Sigmoid colon (tissue), 7 donors: ENCODE results near the gene ZNF559. TPM values are rescaled to one million over a fixed set of nuclear protein-coding genes. Genes with fewer than 3 reads are reported as not detected.

Experiments
- DNase-seq: peaks from one replicate; pipeline ENCODE4 v3.0.0-alpha.2; 2019
- H3K27ac ChIP-seq, 4 donors: fragments of 200-600 bp; sonication (generic); one replicate each; pipeline ENCODE4 v1.5.1; 2016 to 2019; ENCODE audit warnings: mild to moderate bottlenecking in 1 of 4
- H3K27me3 ChIP-seq, 3 donors: fragments of 200-600 bp; sonication (generic); one replicate each; pipeline ENCODE4 v1.5.1; 2019; ENCODE audit warnings: mild to moderate bottlenecking in 1 of 3
- H3K36me3 ChIP-seq, 4 donors: fragments of 200-600 bp; sonication (generic); one replicate each; pipeline ENCODE4 v1.5.1; 2016 to 2019
- H3K4me1 ChIP-seq, 4 donors: fragments of 200-600 bp; sonication (generic); one replicate each; pipeline ENCODE4 v1.5.1; 2017 to 2019
- H3K4me3 ChIP-seq, 4 donors: fragments of 200-600 bp; sonication (generic); one replicate each; pipeline ENCODE4 v1.5.1; 2017 to 2019; ENCODE audit warnings: mild to moderate bottlenecking in 2 of 4, moderate library complexity in 1 of 4
- H3K9me3 ChIP-seq, 4 donors: fragments of 200-600 bp in 3 of 4; sonication (generic) in 3 of 4; one replicate each; pipeline versions ENCODE4 v1.5.1 to v1.6.1; 2013 to 2019
- CTCF ChIP-seq, 4 experiments: fragments of 450-650 bp in 3 of 4; fragments of 200-600 bp in 1 of 4; IDR thresholded peaks; one replicate each; pipeline ENCODE4 v1.5.1; 2016 to 2019; ENCODE audit warnings: antibody characterized with exemption in 4 of 4, mild to moderate bottlenecking in 3 of 4, moderate library complexity in 2 of 4
- EP300 ChIP-seq, 4 donors: sonication (generic); formaldehyde crosslinking; IDR thresholded peaks; one replicate each; pipeline ENCODE4 v1.6.1; 2017; ENCODE audit warnings: antibody characterized with exemption in 4 of 4
- POLR2A ChIP-seq, 2 donors: fragments of 450-650 bp; IDR thresholded peaks; one replicate each; pipeline ENCODE4 v1.6.1; 2016; ENCODE audit warnings: antibody characterized with exemption in 2 of 2, mild to moderate bottlenecking in 2 of 2, moderate library complexity in 2 of 2
- POLR2AphosphoS5 ChIP-seq, 4 donors: sonication (generic); formaldehyde crosslinking; IDR thresholded peaks; one replicate each; pipeline ENCODE4 v1.6.1; 2017; ENCODE audit warnings: antibody characterized with exemption in 4 of 4
- WGBS, 2 donors: extraction: QIAGEN DNeasy Blood & Tissue Kit; methylation state at CpG; one replicate each; pipeline ENCODE4 v1.1.7; 2013; 5-methylcytosine and 5-hydroxymethylcytosine counted together
- intact Hi-C: fragments of 100-400 bp; cut with DNase I; formaldehyde crosslinking; loops from one replicate; pipeline ENCODE4 v1.15.1; 2023
- polyA plus RNA-seq, 3 donors: library from polyadenylated mRNA; stranded (reverse); fragments of 200-250 nt; gene quantifications; one replicate each; pipeline ENCODE4 v1.2.3, GENCODE V29; 2013
- total RNA-seq, 4 donors: library from RNA; depleted of rRNA; stranded (reverse); fragments of >200 nt; gene quantifications; one replicate each; pipeline ENCODE4 v1.1.0, GENCODE V29; 2016
- donor health status: healthy with polysubstance abuse.
- donor health status: Bipolar disorder and iron deficiency.
- donor health status: healthy.

The ZNF559 gene
- total and polyA plus RNA-seq, 7 donors = 3.7 to 45.7 (median 16.5) TPM

GRCh38 chr19:9329999-9330398, 6.0 kb downstream of the ZNF559 start:
- no peaks in the 10 kb centered on the region for H3K27me3 ChIP-seq
- H3K36me3 ChIP-seq = peaks cover 19 to 77% (median 19%) of the 10 kb centered on the region in 4 donors
- no peak for TF ChIP-seq POLR2A (IDR thresholded peaks at IDR 0.05)
- TF ChIP-seq EP300 (IDR thresholded peaks at IDR 0.05) = no peak
- no peak for TF ChIP-seq CTCF (IDR thresholded peaks at IDR 0.05)
- no peak for TF ChIP-seq POLR2AphosphoS5 (IDR thresholded peaks at IDR 0.05)
- DNase-seq = no peak
- H3K9me3 ChIP-seq = peaks cover 30 to 66% (median 48%) of the 10 kb centered on the region in 4 donors
- peaks cover 0 to 2% (median under 1%) of the 10 kb centered on the region in 4 donors for H3K4me1 ChIP-seq
- H3K27ac ChIP-seq = no peak overlapping the region
- intact Hi-C loops = no loop called here
- no peak overlapping the region for H3K4me3 ChIP-seq

GRCh38 chr19:9342610-9343304, 18.8 kb downstream of the ZNF559 start:
- no peaks in the 10 kb centered on the region for H3K4me1 ChIP-seq
- intact Hi-C loops = no loop called here
- TF ChIP-seq EP300 (IDR thresholded peaks at IDR 0.05) (no peak), POLR2AphosphoS5 (IDR thresholded peaks at IDR 0.05) (no peak), CTCF (IDR thresholded peaks at IDR 0.05) (no peak), POLR2A (IDR thresholded peaks at IDR 0.05) (no peak)
- no peak overlapping the region for H3K27ac ChIP-seq
- H3K27me3 ChIP-seq = no peaks in the 10 kb centered on the region
- WGBS, 2 donors = 97% methylated on average over 6 of the region's 6 CpGs
- DNase-seq = no peak
- H3K9me3 ChIP-seq = peaks cover 66 to 93% (median 77%) of the 10 kb centered on the region in 4 donors
- H3K4me3 ChIP-seq = no peak overlapping the region
- H3K36me3 ChIP-seq = peaks cover 35 to 95% (median 60%) of the 10 kb centered on the region in 4 donors

DNA sequence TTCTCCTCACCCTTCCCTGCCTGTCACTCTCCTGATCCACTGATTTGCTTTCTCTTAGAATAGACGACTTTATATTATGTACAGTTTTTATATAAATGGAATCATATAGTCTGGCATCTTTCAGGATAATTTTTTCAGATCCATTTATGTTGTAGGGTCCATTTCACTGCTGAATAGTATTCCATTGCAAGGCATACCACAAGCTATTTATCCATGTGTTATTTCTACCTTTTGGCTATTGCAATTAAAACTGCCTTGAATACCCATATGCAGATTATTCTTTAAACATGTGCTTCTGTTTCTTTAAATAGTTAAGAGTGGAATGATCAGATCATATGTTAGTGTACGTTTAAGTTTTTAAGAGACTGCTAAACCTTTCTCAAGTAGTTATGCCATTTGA, 21.0 kb downstream of the ZNF559 start:
- no peak for DNase-seq
- peaks cover 58 to 97% (median 76%) of the 10 kb centered on the region in 4 donors for H3K9me3 ChIP-seq
- H3K27ac ChIP-seq = no peak overlapping the region
- 88 to 95% methylated on average over 2 of the region's 2 CpGs for WGBS, 2 donors
- no peaks in the 10 kb centered on the region for H3K27me3 ChIP-seq
- intact Hi-C loops = no loop called here
- no peaks in the 10 kb centered on the region for H3K4me1 ChIP-seq
- TF ChIP-seq CTCF (IDR thresholded peaks at IDR 0.05) (no peak), POLR2A (IDR thresholded peaks at IDR 0.05) (no peak), EP300 (IDR thresholded peaks at IDR 0.05) (no peak), POLR2AphosphoS5 (IDR thresholded peaks at IDR 0.05) (no peak)
- peaks cover 23 to 88% (median 45%) of the 10 kb centered on the region in 4 donors for H3K36me3 ChIP-seq
- H3K4me3 ChIP-seq = no peak overlapping the region

DNA sequence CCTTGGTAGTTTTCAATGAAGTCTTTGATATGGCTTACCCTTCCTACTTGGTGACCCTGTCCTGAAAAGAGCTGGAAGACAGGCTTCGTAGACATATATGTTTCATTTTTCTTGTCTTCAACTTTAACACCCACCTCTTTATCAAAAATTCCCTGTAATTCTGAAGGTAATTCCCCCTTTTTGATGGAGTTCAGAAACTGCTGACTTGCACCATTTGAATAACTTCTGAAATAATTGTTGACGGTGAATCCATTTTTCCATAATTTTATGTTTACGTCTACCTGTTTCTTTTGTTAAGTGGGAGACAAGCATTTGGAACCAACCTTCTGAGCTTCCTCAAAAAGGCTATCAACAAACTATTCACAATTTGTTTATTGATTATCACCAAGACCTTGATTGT, 24.3 kb downstream of the ZNF559 start:
- TF ChIP-seq POLR2A (IDR thresholded peaks at IDR 0.05) = no peak
- no peak for TF ChIP-seq CTCF (IDR thresholded peaks at IDR 0.05)
- TF ChIP-seq EP300 (IDR thresholded peaks at IDR 0.05) = no peak
- no peak for TF ChIP-seq POLR2AphosphoS5 (IDR thresholded peaks at IDR 0.05)
- H3K4me1 ChIP-seq = no peaks in the 10 kb centered on the region
- H3K27me3 ChIP-seq = no peaks in the 10 kb centered on the region
- no peak for DNase-seq
- no peak overlapping the region for H3K27ac ChIP-seq
- H3K9me3 ChIP-seq = peaks cover 39 to 85% (median 72%) of the 10 kb centered on the region in 4 donors
- H3K36me3 ChIP-seq = peaks cover 6 to 78% (median 19%) of the 10 kb centered on the region in 4 donors
- intact Hi-C loops = no loop called here
- 97 to 99% methylated on average over 3 of the region's 3 CpGs for WGBS, 2 donors
- H3K4me3 ChIP-seq = no peak overlapping the region
